Measurements from ENCODE around the gene CREB5.

DNA sequence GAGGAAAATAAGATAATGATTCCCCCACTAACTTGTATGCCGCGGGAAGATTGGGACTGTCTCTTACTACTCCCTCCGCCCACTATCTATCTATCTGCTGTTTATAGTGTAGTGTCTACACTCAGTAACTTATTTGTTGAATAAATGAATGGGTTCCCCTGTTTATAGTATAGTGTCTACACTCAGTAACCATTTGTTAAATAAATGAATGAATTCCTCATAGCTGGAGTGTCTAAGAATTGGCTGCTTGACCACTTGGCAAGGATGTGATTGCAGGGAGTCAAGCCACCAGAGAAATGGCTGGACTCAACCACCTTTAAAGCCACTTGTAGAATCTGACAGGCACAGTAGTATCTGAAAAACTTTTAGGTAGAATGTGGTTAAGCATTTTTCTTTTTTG is 398.7 kb downstream of the CREB5 start:
- TF ChIP-seq, protein P1, sequence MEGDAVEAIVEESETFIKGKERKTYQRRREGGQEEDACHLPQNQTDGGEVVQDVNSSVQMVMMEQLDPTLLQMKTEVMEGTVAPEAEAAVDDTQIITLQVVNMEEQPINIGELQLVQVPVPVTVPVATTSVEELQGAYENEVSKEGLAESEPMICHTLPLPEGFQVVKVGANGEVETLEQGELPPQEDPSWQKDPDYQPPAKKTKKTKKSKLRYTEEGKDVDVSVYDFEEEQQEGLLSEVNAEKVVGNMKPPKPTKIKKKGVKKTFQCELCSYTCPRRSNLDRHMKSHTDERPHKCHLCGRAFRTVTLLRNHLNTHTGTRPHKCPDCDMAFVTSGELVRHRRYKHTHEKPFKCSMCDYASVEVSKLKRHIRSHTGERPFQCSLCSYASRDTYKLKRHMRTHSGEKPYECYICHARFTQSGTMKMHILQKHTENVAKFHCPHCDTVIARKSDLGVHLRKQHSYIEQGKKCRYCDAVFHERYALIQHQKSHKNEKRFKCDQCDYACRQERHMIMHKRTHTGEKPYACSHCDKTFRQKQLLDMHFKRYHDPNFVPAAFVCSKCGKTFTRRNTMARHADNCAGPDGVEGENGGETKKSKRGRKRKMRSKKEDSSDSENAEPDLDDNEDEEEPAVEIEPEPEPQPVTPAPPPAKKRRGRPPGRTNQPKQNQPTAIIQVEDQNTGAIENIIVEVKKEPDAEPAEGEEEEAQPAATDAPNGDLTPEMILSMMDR (IDR thresholded peaks at IDR 0.05) = no peak
- TF ChIP-seq POLR2A (IDR thresholded peaks at IDR 0.05) = no peak
